PC-3 (cell line): ENCODE results near the gene CNTNAP2.

Source experiments
- CTCF ChIP-seq: fragments of 300-600 bp; sonication (generic); conservative IDR thresholded peaks from 2 replicates; pipeline ENCODE4 v1.5.1; 2017; ENCODE audit warnings: antibody characterized with exemption, low read depth, mild to moderate bottlenecking, low read length
- EZH2 ChIP-seq: fragments of 300-600 bp; sonication (generic); IDR thresholded peaks from one replicate; pipeline ENCODE4 v1.6.1; 2017; ENCODE audit warnings: antibody characterized with exemption, mild to moderate bottlenecking, low read length; ENCODE audit not compliant: unreplicated experiment

DNA sequence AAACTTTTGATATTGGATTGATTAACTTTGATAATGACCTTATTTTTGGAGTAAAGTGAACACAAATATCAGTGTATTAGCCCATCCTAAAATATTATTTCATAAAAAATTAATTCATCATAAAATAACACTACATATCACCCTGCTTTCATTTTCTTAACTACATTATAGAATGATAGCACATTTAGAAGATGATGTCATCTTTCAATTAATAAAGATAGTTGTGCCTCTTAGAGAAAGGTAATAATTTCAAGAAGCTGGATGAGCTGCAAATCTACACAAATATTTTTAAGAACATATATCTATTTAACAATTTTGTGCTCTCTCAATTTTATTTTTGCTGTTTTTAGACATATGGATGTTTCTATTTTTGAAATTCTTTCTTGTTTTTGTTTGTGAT is 126.1 kb downstream of the CNTNAP2 start:
- no peak for TF ChIP-seq CTCF
- TF ChIP-seq EZH2: no peak
